Lower lobe of right lung (tissue), 2 donors: Measurements from ENCODE around the gene OSBPL2. TPM values are rescaled to one million over a fixed set of nuclear protein-coding genes. Genes with fewer than 3 reads are reported as not detected.

Experiments used
- ATAC-seq, 2 donors: fragments of 200-7000 bp; cut with Tn5 transposase; one replicate each; pipeline ENCODE4 v1.9.1; 2020 to 2022; ENCODE audit warnings: mild to moderate bottlenecking in 2 of 2, moderate library complexity in 2 of 2
- DNase-seq: peaks from one replicate; pipeline ENCODE4 v3.0.0-alpha.2; 2020
- H3K27ac ChIP-seq: fragments of 200-600 bp; one replicate; pipeline ENCODE4 v1.8.0; 2022
- H3K27me3 ChIP-seq: fragments of 200-600 bp; one replicate; pipeline ENCODE4 v1.8.0; 2022; ENCODE audit warnings: low read depth
- H3K36me3 ChIP-seq: fragments of 200-600 bp; one replicate; pipeline ENCODE4 v1.8.0; 2022; ENCODE audit warnings: mild to moderate bottlenecking
- H3K4me1 ChIP-seq: fragments of 200-600 bp; one replicate; pipeline ENCODE4 v1.8.0; 2022
- H3K4me3 ChIP-seq: fragments of 200-600 bp; one replicate; pipeline ENCODE4 v1.8.0; 2022; ENCODE audit warnings: mild to moderate bottlenecking
- H3K9me3 ChIP-seq: fragments of 200-600 bp; one replicate; pipeline ENCODE4 v1.8.0; 2022
- intact Hi-C: fragments of 100-400 bp; cut with DNase I; formaldehyde crosslinking; loops from one replicate; pipeline ENCODE4 v1.11.0; 2022
- total RNA-seq: library from RNA; stranded (reverse); fragmentation: NEBNext Ultra II Directional; extraction: Animal tissue kit (Norgen Biotek cat#: 25700); gene quantifications from one replicate; pipeline ENCODE4 v1.2.1, GENCODE V29; 2021
- TF ChIP-seq, protein P1 (sequence below): fragments of 200-600 bp; IDR thresholded peaks from one replicate; pipeline ENCODE4 v1.8.0; 2022; ENCODE audit warnings: antibody characterized with exemption, mild to moderate bottlenecking
- donor health status: DM: no; HTN: yes; CAD: no; lungs with severe emphysema.

Gene OSBPL2
- total RNA-seq, 1 donor from 2014 or later, result 56.0 TPM

DNA sequence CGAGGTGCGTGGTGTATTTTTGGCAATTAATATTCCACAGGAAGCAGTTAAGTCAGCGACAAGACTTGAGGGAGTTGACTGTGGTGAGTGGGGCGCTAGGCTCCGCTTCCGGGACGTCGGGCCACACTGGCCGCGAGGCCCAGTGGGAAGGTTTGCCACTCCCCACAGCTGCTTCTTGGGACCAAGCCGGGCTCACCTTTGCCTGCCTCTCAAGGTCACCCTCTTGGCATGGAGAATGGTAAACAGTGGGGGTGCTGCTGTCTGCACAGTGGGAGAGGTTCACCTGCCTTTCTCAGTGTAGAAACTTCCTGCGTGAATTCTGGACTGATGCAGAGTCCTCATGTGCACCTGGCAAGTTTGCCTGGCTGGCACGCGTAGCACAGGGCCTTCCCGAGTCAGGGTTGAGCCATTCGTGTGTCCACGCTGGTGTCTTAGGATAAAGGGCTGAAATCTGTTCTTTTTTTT lies 6.4 kb downstream of the OSBPL2 start:
- H3K9me3 ChIP-seq, result no peaks in the 10 kb centered on the region
- ATAC-seq, result peak; percentile 16 to 39

DNA sequence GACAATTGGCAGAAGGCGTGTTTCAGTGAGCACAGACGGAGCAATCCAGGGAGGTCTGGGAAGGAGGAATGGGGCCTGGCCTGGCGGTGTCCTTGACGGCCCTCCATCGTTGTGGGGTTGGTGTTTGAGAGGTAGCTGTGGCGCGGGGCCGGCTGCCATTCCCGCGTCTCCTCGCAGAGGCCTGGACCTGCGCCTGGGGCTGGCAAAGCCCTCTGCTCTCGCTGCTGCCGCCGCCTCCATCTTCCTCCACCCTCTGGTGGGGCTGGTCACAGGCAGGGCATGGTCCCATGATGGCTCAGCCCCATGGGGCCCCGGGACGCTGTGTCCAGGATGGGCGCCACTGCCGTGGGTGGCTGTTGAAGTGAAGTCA lies 7.6 kb downstream of the OSBPL2 start:
- H3K27ac ChIP-seq, result no peak overlapping the region
- ATAC-seq (no peak), DNase-seq (no peak)
- no peak overlapping the region for H3K4me3 ChIP-seq
- no peaks in the 10 kb centered on the region for H3K9me3 ChIP-seq
- H3K4me1 ChIP-seq, result peaks cover 28% of the 10 kb centered on the region
- TF ChIP-seq, protein P1, sequence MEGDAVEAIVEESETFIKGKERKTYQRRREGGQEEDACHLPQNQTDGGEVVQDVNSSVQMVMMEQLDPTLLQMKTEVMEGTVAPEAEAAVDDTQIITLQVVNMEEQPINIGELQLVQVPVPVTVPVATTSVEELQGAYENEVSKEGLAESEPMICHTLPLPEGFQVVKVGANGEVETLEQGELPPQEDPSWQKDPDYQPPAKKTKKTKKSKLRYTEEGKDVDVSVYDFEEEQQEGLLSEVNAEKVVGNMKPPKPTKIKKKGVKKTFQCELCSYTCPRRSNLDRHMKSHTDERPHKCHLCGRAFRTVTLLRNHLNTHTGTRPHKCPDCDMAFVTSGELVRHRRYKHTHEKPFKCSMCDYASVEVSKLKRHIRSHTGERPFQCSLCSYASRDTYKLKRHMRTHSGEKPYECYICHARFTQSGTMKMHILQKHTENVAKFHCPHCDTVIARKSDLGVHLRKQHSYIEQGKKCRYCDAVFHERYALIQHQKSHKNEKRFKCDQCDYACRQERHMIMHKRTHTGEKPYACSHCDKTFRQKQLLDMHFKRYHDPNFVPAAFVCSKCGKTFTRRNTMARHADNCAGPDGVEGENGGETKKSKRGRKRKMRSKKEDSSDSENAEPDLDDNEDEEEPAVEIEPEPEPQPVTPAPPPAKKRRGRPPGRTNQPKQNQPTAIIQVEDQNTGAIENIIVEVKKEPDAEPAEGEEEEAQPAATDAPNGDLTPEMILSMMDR, result no peak
- no peaks in the 10 kb centered on the region for H3K27me3 ChIP-seq
- H3K36me3 ChIP-seq, result peaks cover 18% of the 10 kb centered on the region
- intact Hi-C loops, result no loop called here

More for the DNA sequence above, 6.4 kb downstream of the OSBPL2 start:
- H3K27me3 ChIP-seq, result no peaks in the 10 kb centered on the region
- H3K27ac ChIP-seq, result no peak overlapping the region
- intact Hi-C loops, result no loop called here
- DNase-seq, result no peak
- H3K4me3 ChIP-seq, result no peak overlapping the region
- peaks cover 39% of the 10 kb centered on the region for H3K4me1 ChIP-seq
- H3K36me3 ChIP-seq, result peaks cover 21% of the 10 kb centered on the region
- TF ChIP-seq, protein P1, result no peak

DNA sequence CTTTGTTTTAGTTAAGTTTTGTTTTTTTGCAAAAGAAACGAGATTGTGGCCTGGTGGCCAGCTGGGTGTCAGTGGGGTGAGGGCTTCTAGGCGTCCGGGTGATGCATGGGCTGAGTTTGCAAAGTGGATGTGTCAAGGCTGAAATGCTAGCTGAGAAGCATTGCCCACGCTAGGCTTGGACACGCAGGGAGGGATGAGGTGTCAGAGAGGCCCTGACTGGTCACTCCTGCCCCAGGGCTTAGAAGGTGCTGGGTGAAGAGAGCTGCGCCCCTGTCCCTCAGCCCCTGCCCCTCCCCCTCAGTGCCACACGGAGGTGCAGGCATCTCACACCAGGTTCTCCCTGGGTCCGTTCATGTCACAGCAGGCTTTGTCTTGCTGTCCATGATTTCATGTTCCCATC lies 8.1 kb downstream of the OSBPL2 start:
- H3K4me1 ChIP-seq, result peaks cover 28% of the 10 kb centered on the region
- TF ChIP-seq, protein P1, result no peak
- DNase-seq (no peak), ATAC-seq (no peak)
- intact Hi-C loops, result no loop called here
- no peak overlapping the region for H3K4me3 ChIP-seq
- H3K9me3 ChIP-seq, result no peaks in the 10 kb centered on the region
- no peaks in the 10 kb centered on the region for H3K27me3 ChIP-seq
- peaks cover 14% of the 10 kb centered on the region for H3K36me3 ChIP-seq
- no peak overlapping the region for H3K27ac ChIP-seq

DNA sequence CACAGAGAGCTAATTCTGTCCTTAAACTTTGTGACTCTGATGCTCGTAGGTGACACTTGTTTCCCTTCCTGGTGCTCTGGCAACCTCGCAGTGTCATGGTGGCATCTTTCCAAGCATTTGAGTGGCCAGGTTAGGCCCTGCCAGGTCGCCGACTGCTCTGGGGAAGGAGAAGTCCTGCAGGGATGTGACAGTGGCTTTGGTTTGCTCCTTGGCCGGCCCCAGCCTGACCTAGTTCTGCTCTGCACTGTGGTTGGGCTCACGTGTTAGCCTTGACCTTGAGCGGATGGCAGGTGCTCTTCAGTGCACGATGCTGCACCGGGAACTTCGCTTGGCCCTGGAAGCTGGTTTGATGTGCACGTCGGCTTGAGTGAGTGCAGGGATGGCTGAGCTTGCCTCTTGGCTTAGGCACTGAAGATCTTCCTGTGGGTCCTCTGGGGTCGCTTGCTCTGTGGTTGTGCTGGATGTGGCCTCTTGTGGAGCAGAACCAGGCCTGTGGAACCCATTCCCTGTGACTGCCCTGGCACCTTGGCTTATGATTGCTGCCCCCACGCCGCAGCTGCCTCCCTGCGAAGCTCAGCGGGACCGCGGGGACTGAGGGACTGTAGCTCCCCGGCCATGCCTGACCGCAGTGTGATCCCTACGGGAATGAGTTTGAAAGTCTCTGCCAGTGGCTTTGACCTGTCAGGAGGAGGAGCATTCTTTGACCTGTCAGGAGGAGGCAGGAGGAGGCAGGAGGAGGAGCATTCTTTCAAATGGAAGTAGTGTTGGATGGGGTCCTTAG lies 8.7 kb downstream of the OSBPL2 start:
- Histone ChIP-seq H3K4me1 (peaks cover 22% of the 10 kb centered on the region), H3K36me3 (peaks cover 12% of the 10 kb centered on the region), H3K27ac (no peak overlapping the region), H3K9me3 (no peaks in the 10 kb centered on the region), H3K27me3 (no peaks in the 10 kb centered on the region), H3K4me3 (no peak overlapping the region)
- peak in 1 of 2 donors; percentile 16 for ATAC-seq
- intact Hi-C loops, result no loop called here
- TF ChIP-seq, protein P1, result no peak
- DNase-seq, result no peak

DNA sequence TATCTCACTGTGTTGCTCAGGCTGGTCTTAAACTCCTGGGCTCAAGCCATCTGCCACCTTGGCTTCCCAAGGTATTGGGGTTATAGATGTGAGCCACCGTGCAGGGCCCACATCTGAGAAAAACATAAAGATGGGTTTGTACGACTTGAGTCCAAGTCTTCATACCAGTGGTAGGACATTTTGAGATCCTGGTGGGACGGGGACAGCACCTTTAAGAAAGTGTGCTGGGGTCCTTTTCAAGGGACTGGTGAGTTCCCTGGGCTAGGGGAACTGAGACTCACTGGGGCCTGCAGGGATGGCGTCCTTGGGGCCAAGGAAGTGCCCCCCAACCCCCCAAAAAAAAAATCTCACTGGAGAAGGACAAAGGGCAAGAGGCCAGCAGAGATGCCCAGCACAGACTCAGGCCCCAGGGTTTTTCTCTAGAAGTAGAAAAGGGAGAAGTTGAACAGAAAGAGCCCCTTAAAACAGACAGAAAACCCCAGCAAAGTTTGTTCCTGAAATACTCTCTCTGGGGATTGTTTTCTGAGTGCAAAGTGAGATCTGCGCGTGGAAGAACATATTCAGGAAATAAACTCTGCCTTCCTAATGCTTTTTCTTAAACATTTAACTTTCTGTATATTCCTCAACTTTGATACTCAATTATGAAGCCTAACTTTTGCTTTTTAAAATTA lies 10.7 kb downstream of the OSBPL2 start:
- intact Hi-C loops, result no loop called here
- no peaks in the 10 kb centered on the region for H3K9me3 ChIP-seq
- H3K4me1 ChIP-seq, result peaks cover 20% of the 10 kb centered on the region
- no peak for ATAC-seq
- no peak overlapping the region for H3K4me3 ChIP-seq
- TF ChIP-seq, protein P1, result no peak
- no peak for DNase-seq
- H3K27ac ChIP-seq, result no peak overlapping the region
- no peaks in the 10 kb centered on the region for H3K27me3 ChIP-seq
- peaks cover 3% of the 10 kb centered on the region for H3K36me3 ChIP-seq
